HepG2 (cell line): Measurements from ENCODE around the gene UCKL1. TPM values are rescaled to one million over a fixed set of nuclear protein-coding genes. Genes with fewer than 3 reads are reported as not detected.

Source experiments
- AHR ChIP-seq: IDR thresholded peaks from 2 replicates; pipeline ENCODE4 v1.6.1; 2018; ENCODE audit warnings: missing genetic modification reagents, missing compliant biosample characterization
- BCL6 ChIP-seq: IDR thresholded peaks from 2 replicates; pipeline ENCODE4 v1.6.1; 2016; ENCODE audit warnings: missing genetic modification reagents, missing compliant biosample characterization
- ESRRA ChIP-seq: sonication (generic); formaldehyde crosslinking; IDR thresholded peaks from 2 replicates; pipeline ENCODE4 v1.5.1; 2020; ENCODE audit warnings: mild to moderate bottlenecking, low read depth, missing genetic modification reagents
- ETV5 ChIP-seq: IDR thresholded peaks from 2 replicates; pipeline ENCODE4 v1.6.1; 2018; ENCODE audit warnings: missing biosample characterization, missing genetic modification reagents, inconsistent platforms, borderline replicate concordance
- FIP1L1 ChIP-seq: fragments of 200-400 bp; formaldehyde crosslinking; IDR thresholded peaks from 2 replicates; pipeline ENCODE4 v1.6.1; 2018; ENCODE audit warnings: low read depth, mild to moderate bottlenecking, low read length, moderate library complexity, borderline replicate concordance; ENCODE audit not compliant: insufficient read depth
- FOXA3 ChIP-seq: IDR thresholded peaks from 2 replicates; pipeline ENCODE4 v1.6.1; 2016; ENCODE audit warnings: missing genetic modification reagents, missing compliant biosample characterization
- GATAD1 ChIP-seq: IDR thresholded peaks from 2 replicates; pipeline ENCODE4 v1.6.1; 2016; ENCODE audit warnings: missing genetic modification reagents, missing compliant biosample characterization
- PAWR ChIP-seq: sonication (generic); formaldehyde crosslinking; IDR thresholded peaks from 2 replicates; pipeline ENCODE4 v1.4.0; 2020; ENCODE audit warnings: missing genetic modification reagents, mild to moderate bottlenecking, borderline replicate concordance
- PHF21A ChIP-seq: sonication (generic); formaldehyde crosslinking; IDR thresholded peaks from 2 replicates; pipeline ENCODE4 v1.5.0; 2020; ENCODE audit warnings: mild to moderate bottlenecking, missing genetic modification reagents
- SETDB1 ChIP-seq: sonication (generic); formaldehyde crosslinking; IDR thresholded peaks from 2 replicates; pipeline ENCODE4 v1.5.1; 2020; ENCODE audit warnings: missing genetic modification reagents, mild to moderate bottlenecking, borderline replicate concordance
- SNAI1 ChIP-seq: sonication (generic); formaldehyde crosslinking; IDR thresholded peaks from 2 replicates; pipeline ENCODE4 v1.5.0; 2020; ENCODE audit warnings: mild to moderate bottlenecking, missing genetic modification reagents, borderline replicate concordance
- SOX6 ChIP-seq, 2 experiments: fragments of 450-650 bp in 1 of 2; sonication (generic) in 1 of 2; formaldehyde crosslinking in 1 of 2; IDR thresholded peaks; 2 replicates each; pipeline versions ENCODE4 v1.4.0 to v1.6.1; 2017 to 2020; ENCODE audit warnings: antibody characterized with exemption in 1 of 2, mild to moderate bottlenecking in 1 of 2, missing genetic modification reagents in 1 of 2
- ZNF17 ChIP-seq: sonication (generic); formaldehyde crosslinking; IDR thresholded peaks from 2 replicates; pipeline ENCODE4 v1.5.0; 2020; ENCODE audit warnings: mild to moderate bottlenecking, missing genetic modification reagents
- ZNF20 ChIP-seq: sonication (generic); formaldehyde crosslinking; IDR thresholded peaks from 2 replicates; pipeline ENCODE4 v1.4.0; 2020; ENCODE audit warnings: mild to moderate bottlenecking, moderate library complexity, missing genetic modification reagents
- ZNF780A ChIP-seq: sonication (generic); formaldehyde crosslinking; IDR thresholded peaks from 2 replicates; pipeline ENCODE4 v1.8.0; 2022; ENCODE audit warnings: mild to moderate bottlenecking, missing genetic modification reagents, moderate library complexity
- polyA plus RNA-seq, 8 experiments: library from polyadenylated mRNA; depleted of rRNA in 3 of 8; stranded (reverse) in 7 of 8; unstranded in 1 of 8; fragments of >200 nt; fragmentation: Illumina TruSeq in 4 of 8; extraction: Trizol in 4 of 8; gene quantifications; 2 replicates each; pipeline versions ENCODE4 v1.2.1 to v1.2.3, GENCODE V29; 2011 to 2016; ENCODE audit warnings: low read depth in 4 of 8, missing spikeins in 1 of 8, mixed read lengths in 1 of 8; ENCODE audit not compliant: insufficient read depth in 1 of 8
- total RNA-seq, 5 experiments: library from RNA; depleted of rRNA; stranded (reverse); fragments of >200 nt; fragmentation: Illumina TruSeq; extraction: Trizol; gene quantifications; 2 replicates each; pipeline ENCODE4 v1.2.3, GENCODE V29; 2016; ENCODE audit warnings: low read depth in 1 of 5
- TF ChIP-seq, protein P1 (sequence below): sonication (generic); formaldehyde crosslinking; conservative IDR thresholded peaks from 2 replicates; pipeline ENCODE4 v1.4.0; 2020; ENCODE audit warnings: missing genetic modification reagents
- TF ChIP-seq, protein P2 (sequence below): sonication (generic); formaldehyde crosslinking; conservative IDR thresholded peaks from 2 replicates; pipeline ENCODE4 v1.5.0; 2020; ENCODE audit warnings: missing genetic modification reagents
- TF ChIP-seq, protein P3 (sequence below): sonication (generic); formaldehyde crosslinking; IDR thresholded peaks from 2 replicates; pipeline ENCODE4 v1.4.0; 2020; ENCODE audit warnings: missing genetic modification reagents
- TF ChIP-seq, protein P4 (sequence below): sonication (generic); formaldehyde crosslinking; IDR thresholded peaks from 2 replicates; pipeline ENCODE4 v1.4.0; 2020; ENCODE audit warnings: mild to moderate bottlenecking, missing genetic modification reagents, borderline replicate concordance

UCKL1 gene
- total and polyA plus RNA-seq, 2 of the 13 experiments (the other 11 are each of a cell fraction or from before 2014, with no cell fraction given), result 50.2 to 126 TPM

DNA sequence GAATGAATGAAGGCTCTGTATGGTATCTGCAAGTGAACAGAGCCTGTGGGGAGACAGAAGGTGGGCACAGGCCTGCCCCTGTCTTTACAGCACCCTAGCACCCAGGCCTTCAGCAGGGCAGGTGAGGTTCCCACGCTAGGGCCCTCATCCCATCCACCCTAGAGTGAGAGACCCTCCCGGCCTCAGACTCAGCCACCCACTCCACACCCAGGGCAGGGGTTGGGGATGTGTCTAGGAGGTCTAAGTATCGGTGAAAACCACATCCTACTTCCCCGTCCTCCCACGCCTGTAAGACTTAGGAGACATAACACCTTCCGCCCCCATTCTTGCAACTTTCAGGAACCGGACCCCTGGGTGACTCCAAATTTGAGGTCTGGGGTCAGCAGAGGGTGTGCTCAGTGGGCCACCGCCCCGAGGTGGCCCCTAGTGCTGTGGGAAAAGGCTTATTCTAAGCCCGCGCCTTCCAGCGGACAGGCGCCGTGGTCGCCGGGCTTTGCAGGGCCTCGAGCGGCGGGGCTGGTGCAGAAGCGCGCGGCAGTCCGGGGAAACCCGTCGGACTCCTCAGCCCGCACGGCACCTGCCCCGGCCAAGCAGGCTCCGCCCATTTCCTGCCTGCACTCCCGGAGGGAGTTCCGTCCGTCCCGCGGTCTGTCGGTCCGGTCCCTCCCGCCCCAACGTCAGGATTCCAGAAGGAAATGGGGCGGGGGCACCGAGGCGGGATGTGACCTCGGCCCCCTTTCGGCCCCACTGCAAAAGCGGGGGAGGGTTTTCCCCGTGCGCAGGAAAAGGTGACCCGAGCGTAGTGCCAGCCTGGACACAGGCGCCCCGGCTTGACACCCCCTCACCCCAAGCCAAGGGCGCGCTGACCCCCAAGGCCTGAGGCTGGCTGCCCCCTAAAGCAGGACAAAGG is 22.4 kb upstream of the UCKL1 start (continued):
- TF ChIP-seq SOX6 (IDR thresholded peaks at IDR 0.05), result no peak
- peak; percentile 55; the same call in 1 of the 2 replicates for TF ChIP-seq SOX6 (CRISPR knock-in tag; IDR thresholded peaks at IDR 0.05)
- peak; percentile 96 for TF ChIP-seq ETV5
- TF ChIP-seq, protein P1, sequence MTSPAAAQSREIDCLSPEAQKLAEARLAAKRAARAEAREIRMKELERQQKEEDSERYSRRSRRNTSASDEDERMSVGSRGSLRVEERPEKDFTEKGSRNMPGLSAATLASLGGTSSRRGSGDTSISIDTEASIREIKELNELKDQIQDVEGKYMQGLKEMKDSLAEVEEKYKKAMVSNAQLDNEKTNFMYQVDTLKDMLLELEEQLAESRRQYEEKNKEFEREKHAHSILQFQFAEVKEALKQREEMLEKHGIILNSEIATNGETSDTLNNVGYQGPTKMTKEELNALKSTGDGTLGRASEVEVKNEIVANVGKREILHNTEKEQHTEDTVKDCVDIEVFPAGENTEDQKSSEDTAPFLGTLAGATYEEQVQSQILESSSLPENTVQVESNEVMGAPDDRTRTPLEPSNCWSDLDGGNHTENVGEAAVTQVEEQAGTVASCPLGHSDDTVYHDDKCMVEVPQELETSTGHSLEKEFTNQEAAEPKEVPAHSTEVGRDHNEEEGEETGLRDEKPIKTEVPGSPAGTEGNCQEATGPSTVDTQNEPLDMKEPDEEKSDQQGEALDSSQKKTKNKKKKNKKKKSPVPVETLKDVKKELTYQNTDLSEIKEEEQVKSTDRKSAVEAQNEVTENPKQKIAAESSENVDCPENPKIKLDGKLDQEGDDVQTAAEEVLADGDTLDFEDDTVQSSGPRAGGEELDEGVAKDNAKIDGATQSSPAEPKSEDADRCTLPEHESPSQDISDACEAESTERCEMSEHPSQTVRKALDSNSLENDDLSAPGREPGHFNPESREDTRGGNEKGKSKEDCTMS (CRISPR knock-in tag), result no peak
- peak; percentile 80 for TF ChIP-seq ESRRA (CRISPR knock-in tag)
- peak; percentile 52 for TF ChIP-seq FOXA3 (CRISPR knock-in tag)
- TF ChIP-seq, protein P2, sequence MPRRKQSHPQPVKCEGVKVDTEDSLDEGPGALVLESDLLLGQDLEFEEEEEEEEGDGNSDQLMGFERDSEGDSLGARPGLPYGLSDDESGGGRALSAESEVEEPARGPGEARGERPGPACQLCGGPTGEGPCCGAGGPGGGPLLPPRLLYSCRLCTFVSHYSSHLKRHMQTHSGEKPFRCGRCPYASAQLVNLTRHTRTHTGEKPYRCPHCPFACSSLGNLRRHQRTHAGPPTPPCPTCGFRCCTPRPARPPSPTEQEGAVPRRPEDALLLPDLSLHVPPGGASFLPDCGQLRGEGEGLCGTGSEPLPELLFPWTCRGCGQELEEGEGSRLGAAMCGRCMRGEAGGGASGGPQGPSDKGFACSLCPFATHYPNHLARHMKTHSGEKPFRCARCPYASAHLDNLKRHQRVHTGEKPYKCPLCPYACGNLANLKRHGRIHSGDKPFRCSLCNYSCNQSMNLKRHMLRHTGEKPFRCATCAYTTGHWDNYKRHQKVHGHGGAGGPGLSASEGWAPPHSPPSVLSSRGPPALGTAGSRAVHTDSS (CRISPR knock-in tag), result peak; percentile 77; the same call in 1 of the 2 replicates
- peak; percentile 96 for TF ChIP-seq SNAI1 (CRISPR knock-in tag)
- TF ChIP-seq PHF21A (CRISPR knock-in tag), result peak; percentile 98
- TF ChIP-seq, protein P3, sequence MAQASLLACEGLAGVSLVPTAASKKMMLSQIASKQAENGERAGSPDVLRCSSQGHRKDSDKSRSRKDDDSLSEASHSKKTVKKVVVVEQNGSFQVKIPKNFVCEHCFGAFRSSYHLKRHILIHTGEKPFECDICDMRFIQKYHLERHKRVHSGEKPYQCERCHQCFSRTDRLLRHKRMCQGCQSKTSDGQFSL (CRISPR knock-in tag), result peak; percentile 84
- no peak for TF ChIP-seq ZNF17 (CRISPR knock-in tag)
- TF ChIP-seq FIP1L1, result no peak; the same call in 1 of the 2 replicates
- TF ChIP-seq GATAD1 (CRISPR knock-in tag), result peak; percentile 86
- peak; percentile 69 for TF ChIP-seq BCL6 (CRISPR knock-in tag)
- TF ChIP-seq AHR, result peak; percentile 91; the same call in 1 of the 2 replicates
- no peak for TF ChIP-seq PAWR
- TF ChIP-seq, protein P4, sequence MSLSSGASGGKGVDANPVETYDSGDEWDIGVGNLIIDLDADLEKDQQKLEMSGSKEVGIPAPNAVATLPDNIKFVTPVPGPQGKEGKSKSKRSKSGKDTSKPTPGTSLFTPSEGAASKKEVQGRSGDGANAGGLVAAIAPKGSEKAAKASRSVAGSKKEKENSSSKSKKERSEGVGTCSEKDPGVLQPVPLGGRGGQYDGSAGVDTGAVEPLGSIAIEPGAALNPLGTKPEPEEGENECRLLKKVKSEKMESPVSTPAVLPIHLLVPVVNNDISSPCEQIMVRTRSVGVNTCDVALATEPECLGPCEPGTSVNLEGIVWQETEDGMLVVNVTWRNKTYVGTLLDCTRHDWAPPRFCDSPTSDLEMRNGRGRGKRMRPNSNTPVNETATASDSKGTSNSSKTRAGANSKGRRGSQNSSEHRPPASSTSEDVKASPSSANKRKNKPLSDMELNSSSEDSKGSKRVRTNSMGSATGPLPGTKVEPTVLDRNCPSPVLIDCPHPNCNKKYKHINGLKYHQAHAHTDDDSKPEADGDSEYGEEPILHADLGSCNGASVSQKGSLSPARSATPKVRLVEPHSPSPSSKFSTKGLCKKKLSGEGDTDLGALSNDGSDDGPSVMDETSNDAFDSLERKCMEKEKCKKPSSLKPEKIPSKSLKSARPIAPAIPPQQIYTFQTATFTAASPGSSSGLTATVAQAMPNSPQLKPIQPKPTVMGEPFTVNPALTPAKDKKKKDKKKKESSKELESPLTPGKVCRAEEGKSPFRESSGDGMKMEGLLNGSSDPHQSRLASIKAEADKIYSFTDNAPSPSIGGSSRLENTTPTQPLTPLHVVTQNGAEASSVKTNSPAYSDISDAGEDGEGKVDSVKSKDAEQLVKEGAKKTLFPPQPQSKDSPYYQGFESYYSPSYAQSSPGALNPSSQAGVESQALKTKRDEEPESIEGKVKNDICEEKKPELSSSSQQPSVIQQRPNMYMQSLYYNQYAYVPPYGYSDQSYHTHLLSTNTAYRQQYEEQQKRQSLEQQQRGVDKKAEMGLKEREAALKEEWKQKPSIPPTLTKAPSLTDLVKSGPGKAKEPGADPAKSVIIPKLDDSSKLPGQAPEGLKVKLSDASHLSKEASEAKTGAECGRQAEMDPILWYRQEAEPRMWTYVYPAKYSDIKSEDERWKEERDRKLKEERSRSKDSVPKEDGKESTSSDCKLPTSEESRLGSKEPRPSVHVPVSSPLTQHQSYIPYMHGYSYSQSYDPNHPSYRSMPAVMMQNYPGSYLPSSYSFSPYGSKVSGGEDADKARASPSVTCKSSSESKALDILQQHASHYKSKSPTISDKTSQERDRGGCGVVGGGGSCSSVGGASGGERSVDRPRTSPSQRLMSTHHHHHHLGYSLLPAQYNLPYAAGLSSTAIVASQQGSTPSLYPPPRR (CRISPR knock-in tag), result peak; percentile 78
- no peak for TF ChIP-seq SETDB1 (CRISPR knock-in tag)
- TF ChIP-seq ZNF780A (CRISPR knock-in tag), result 0 out of 2 replicates have a peak, but pooled peaks have one; percentile 75
- 0 out of 2 replicates have a peak, but pooled peaks have one; percentile 38 for TF ChIP-seq ZNF20 (CRISPR knock-in tag)
